ENCODE data around the gene AKR7A3. TPM values are rescaled to one million over a fixed set of nuclear protein-coding genes. Genes with fewer than 3 reads are reported as not detected.

AKR7A3 gene
- total and polyA plus RNA-seq, 2 of the 4 experiments (the other 2 are of a cell fraction) = 0.18 to 0.62 TPM

DNA sequence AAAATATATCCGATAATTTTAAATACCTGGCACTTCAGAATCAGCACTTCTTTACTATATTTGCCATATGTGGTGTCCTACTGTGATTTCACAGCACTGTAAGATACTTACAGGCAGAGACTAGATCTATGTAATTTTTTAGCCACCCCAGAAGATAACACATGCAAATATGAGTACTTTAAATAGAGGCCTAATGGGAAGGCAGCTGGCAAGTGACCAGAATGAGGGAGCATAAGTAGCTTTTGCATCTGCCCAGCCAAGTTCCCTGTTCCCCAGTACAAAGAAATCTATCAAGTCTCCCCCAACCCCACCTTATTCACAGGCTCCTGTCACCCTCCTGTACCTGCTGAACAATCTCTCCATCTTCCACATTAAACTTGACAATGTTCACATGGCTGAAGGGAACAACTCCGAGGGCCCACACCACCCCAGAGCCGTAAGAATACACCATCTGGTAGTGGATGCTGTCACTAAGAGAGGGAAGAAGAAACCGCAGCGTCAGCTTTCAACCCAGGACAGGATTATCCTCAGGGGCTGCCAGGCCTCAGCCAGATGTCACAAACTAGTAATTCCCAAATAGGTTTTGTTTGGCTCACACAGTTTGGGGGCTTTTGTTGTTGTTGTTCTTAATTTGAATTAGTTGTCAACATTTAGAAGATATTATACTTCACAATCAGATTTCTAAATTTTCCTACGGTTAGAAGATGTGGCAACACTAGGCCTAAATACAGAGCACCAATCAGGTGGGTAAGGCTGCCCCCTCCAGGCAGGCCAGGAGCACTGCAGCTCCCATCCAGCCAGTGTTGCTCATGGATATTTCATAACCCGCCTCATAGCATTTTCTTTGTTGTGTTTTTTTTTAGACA, 47.7 kb downstream of the AKR7A3 start:
- BruUV-seq (replicated peaks) = no TSS peak
- POLR2A ChIA-PET (ENCODE audit: unreplicated experiment) = interaction anchor here (1.0 kb wide), 1 partner anchor 21 kb away, joined by 3 read pairs; no protein-coding TSS in a partner anchor

More for the DNA sequence above, 47.7 kb downstream of the AKR7A3 start:
- no peak overlapping the region for H4K91ac ChIP-seq (ENCODE audit: insufficient read depth, low read depth, low read length)
- CTCF ChIA-PET = interaction anchor here (0.9 to 1.8 kb wide), 6 partner anchors 11 to 88 kb away, joined by 3 to 4 read pairs (median 4); partner anchors contain the start of genes EMC1 and MRTO4
- peaks cover 8 to 13% of the 10 kb centered on the region in 2 experiments; a peak in 2 of 4 replicates for H3K79me1 ChIP-seq (ENCODE audit: low read depth in 1 of 2, low read length in 2 of 2)
- H3K18ac ChIP-seq (ENCODE audit: low read depth, low read length) = no peak overlapping the region
- in situ Hi-C loops (cut with MboI; ENCODE audit: low sequenced_read_pairs) = no loop called here
- H3K9me1 ChIP-seq (ENCODE audit: insufficient read depth, low read length) = no peaks in the 10 kb centered on the region
- no peak overlapping the region for H3K56ac ChIP-seq (ENCODE audit: extremely low read depth, insufficient read depth, low read length)
- dilution Hi-C loops (cut with HindIII; ENCODE audit: low sequenced_read_pairs, unreplicated experiment) = no loop called here
- DNase-seq (peak; percentile 69), ATAC-seq (ENCODE audit: low read depth) (peak; percentile 99)
- no peak overlapping the region for H2AK5ac ChIP-seq (ENCODE audit: low read depth, low read length)
- peaks cover 4% of the 10 kb centered on the region; the same call in 1 of the 2 replicates for H4K20me1 ChIP-seq (ENCODE audit: insufficient read depth, low read length)
- no peak overlapping the region for H2AFZ ChIP-seq (replicated peaks; ENCODE audit: low read length, poor library complexity)
- H2BK20ac ChIP-seq (ENCODE audit: low read depth, low read length) = no peak overlapping the region
- no peak overlapping the region for H3K27ac ChIP-seq (ENCODE audit: insufficient read depth, low read length)
- H2BK5ac ChIP-seq (ENCODE audit: low read depth, low read length, poor library complexity, severe bottlenecking) = no peak overlapping the region
- no peak overlapping the region for H3K23ac ChIP-seq (ENCODE audit: low read depth, low read length)
- H2BK15ac ChIP-seq (ENCODE audit: low read depth, low read length) = no peak overlapping the region
- H3K14ac ChIP-seq (replicated peaks; ENCODE audit: low read depth, low read length) = no peak overlapping the region
- H3K27me3 ChIP-seq (ENCODE audit: control insufficient read depth, insufficient read depth, low read length) = no peaks in the 10 kb centered on the region
- H3K4me3 ChIP-seq (ENCODE audit: insufficient read depth, low read depth, low read length) = no peak overlapping the region
- no peak overlapping the region; a peak in 1 of 4 replicates for H4K8ac ChIP-seq (ENCODE audit: low read depth in 2 of 2, low read length in 2 of 2)
- no peaks in the 10 kb centered on the region for H3K9me3 ChIP-seq (ENCODE audit: control insufficient read depth, insufficient read depth, low read length)
- H3K4ac ChIP-seq (ENCODE audit: low read depth, low read length) = no peak overlapping the region
- H4K5ac ChIP-seq (ENCODE audit: low read depth, low read length) = no peak overlapping the region
- intact Hi-C loops (cut with micrococcal nuclease) = loop anchor here (1.0 to 2.0 kb wide), 3 partner anchors 62 to 328 kb away; no protein-coding TSS in a partner anchor
- WGBS, 2 experiments (ENCODE audit: extremely low coverage in 2 of 2, insufficient read length in 1 of 2) = no CpG with 5 or more reads among the region's 7 CpGs
- TF ChIP-seq NFE2L2 (IDR thresholded peaks at IDR 0.05; ENCODE audit: low read depth, low read length) = no peak
- TF ChIP-seq RCOR1 (IDR thresholded peaks at IDR 0.05; ENCODE audit: insufficient replicate concordance, low read length) = no peak
- no peak for TF ChIP-seq MAZ (IDR thresholded peaks at IDR 0.05; ENCODE audit: borderline replicate concordance, low read depth, low read length)
- peak; percentile 95 for TF ChIP-seq CEBPB (IDR thresholded peaks at IDR 0.05; ENCODE audit: low read depth, low read length)
- TF ChIP-seq RFX5 (IDR thresholded peaks at IDR 0.05; ENCODE audit: low read depth, low read length) = no peak
- TF ChIP-seq, protein P1, sequence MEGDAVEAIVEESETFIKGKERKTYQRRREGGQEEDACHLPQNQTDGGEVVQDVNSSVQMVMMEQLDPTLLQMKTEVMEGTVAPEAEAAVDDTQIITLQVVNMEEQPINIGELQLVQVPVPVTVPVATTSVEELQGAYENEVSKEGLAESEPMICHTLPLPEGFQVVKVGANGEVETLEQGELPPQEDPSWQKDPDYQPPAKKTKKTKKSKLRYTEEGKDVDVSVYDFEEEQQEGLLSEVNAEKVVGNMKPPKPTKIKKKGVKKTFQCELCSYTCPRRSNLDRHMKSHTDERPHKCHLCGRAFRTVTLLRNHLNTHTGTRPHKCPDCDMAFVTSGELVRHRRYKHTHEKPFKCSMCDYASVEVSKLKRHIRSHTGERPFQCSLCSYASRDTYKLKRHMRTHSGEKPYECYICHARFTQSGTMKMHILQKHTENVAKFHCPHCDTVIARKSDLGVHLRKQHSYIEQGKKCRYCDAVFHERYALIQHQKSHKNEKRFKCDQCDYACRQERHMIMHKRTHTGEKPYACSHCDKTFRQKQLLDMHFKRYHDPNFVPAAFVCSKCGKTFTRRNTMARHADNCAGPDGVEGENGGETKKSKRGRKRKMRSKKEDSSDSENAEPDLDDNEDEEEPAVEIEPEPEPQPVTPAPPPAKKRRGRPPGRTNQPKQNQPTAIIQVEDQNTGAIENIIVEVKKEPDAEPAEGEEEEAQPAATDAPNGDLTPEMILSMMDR (conservative IDR thresholded peaks at IDR 0.05; ENCODE audit: low read depth, low read length) = peak; percentile 95
- peak; percentile 87 for TF ChIP-seq RAD21 (IDR thresholded peaks at IDR 0.05; ENCODE audit: low read length)
- TF ChIP-seq MXI1 (IDR thresholded peaks at IDR 0.05; ENCODE audit: borderline replicate concordance, low read depth, low read length) = no peak; the same call in 1 of the 2 replicates
- no peak for TF ChIP-seq CHD1 (IDR thresholded peaks at IDR 0.05; ENCODE audit: low read depth, low read length)
- no peak for TF ChIP-seq MAFK (IDR thresholded peaks at IDR 0.05; ENCODE audit: low read depth, low read length)
- no peak for TF ChIP-seq USF2 (IDR thresholded peaks at IDR 0.05; ENCODE audit: low read depth, low read length)
- TF ChIP-seq FOS (IDR thresholded peaks at IDR 0.05; ENCODE audit: low read depth, low read length) = no peak
- peak; percentile 50; the same call in 1 of the 2 replicates for TF ChIP-seq SMC3 (IDR thresholded peaks at IDR 0.05; ENCODE audit: low read depth, low read length)
- TF ChIP-seq POLR2A (IDR thresholded peaks at IDR 0.05; ENCODE audit: low read depth, low read length) = no peak
- no peak overlapping the region for H2AK9ac ChIP-seq (replicated peaks; ENCODE audit: low read depth, low read length, poor library complexity)
- H3K9ac ChIP-seq (ENCODE audit: low read depth, low read length) = no peak overlapping the region
- no peak overlapping the region for H2BK120ac ChIP-seq (ENCODE audit: low read depth, low read length)
- H3K4me2 ChIP-seq (ENCODE audit: low read depth, low read length) = no peak overlapping the region
- peaks cover 62% of the 10 kb centered on the region for H3K36me3 ChIP-seq (ENCODE audit: control insufficient read depth, insufficient read depth, low read length)
- H3K4me1 ChIP-seq (ENCODE audit: control insufficient read depth, insufficient read depth, low read length) = no peaks in the 10 kb centered on the region

Measured in IMR-90 (cell line).